ENCODE results near the gene APOC3. TPM values are rescaled to one million over a fixed set of nuclear protein-coding genes. Genes with fewer than 3 reads are reported as not detected.

The APOC3 gene
- not detected for total RNA-seq

DNA sequence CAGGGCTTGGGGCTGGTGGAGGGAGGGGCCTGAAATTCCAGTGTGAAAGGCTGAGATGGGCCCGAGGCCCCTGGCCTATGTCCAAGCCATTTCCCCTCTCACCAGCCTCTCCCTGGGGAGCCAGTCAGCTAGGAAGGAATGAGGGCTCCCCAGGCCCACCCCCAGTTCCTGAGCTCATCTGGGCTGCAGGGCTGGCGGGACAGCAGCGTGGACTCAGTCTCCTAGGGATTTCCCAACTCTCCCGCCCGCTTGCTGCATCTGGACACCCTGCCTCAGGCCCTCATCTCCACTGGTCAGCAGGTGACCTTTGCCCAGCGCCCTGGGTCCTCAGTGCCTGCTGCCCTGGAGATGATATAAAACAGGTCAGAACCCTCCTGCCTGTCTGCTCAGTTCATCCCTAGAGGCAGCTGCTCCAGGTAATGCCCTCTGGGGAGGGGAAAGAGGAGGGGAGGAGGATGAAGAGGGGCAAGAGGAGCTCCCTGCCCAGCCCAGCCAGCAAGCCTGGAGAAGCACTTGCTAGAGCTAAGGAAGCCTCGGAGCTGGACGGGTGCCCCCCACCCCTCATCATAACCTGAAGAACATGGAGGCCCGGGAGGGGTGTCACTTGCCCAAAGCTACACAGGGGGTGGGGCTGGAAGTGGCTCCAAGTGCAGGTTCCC lies at the start of gene APOC3:
Gene APOC3, plus strand, starts transcription at position 383 of the 659 bp plus-strand sequence. CDS start 676 bp downstream, outside the sequence.
- no peak within 1 kb of the TSS for H3K27ac Mint-ChIP-seq
- no peaks in the 10 kb centered on the region for H3K27me3 Mint-ChIP-seq
- DNase-seq (ENCODE audit: low spot score) (peak; percentile 49), ATAC-seq (no peak)
- no peaks in the 10 kb centered on the region for H3K9me3 Mint-ChIP-seq
- H3K4me1 Mint-ChIP-seq (ENCODE audit: low read depth in 2 of 2) = peaks cover under 1% of the 10 kb centered on the region in 2 donors
- no peaks in the 10 kb centered on the region for H3K36me3 Mint-ChIP-seq
- no peak within 1 kb of the TSS for H3K4me3 Mint-ChIP-seq

GRCh38 chr11:116782728-116783127 lies 47.0 kb upstream of the APOC3 start:
- H3K36me3 Mint-ChIP-seq = peaks cover 78% of the 10 kb centered on the region
- H3K27me3 Mint-ChIP-seq = no peaks in the 10 kb centered on the region
- DNase-seq (ENCODE audit: low spot score) = no peak
- H3K4me1 Mint-ChIP-seq (ENCODE audit: low read depth in 2 of 2) = peaks cover 48 to 83% of the 10 kb centered on the region in 2 donors
- ATAC-seq = peak; percentile 64 to 85
- H3K27ac Mint-ChIP-seq = peak overlapping the region; percentile 67 to 85
- H3K9me3 Mint-ChIP-seq = no peaks in the 10 kb centered on the region
- peak overlapping the region; percentile 51 for H3K4me3 Mint-ChIP-seq

- Mint-ChIP-seq H3K4me1 (ENCODE audit: low read depth in 2 of 2) (peaks cover 47 to 69% of the 10 kb centered on the region in 2 donors), H3K36me3 (peaks cover 53% of the 10 kb centered on the region), H3K4me3 (peak overlapping the region; percentile 92), H3K9me3 (no peaks in the 10 kb centered on the region), H3K27ac (peak overlapping the region; percentile 94 to 97), H3K27me3 (no peaks in the 10 kb centered on the region)
- ATAC-seq (no peak), DNase-seq (ENCODE audit: low spot score) (no peak)
Observed at GRCh38 chr11:116786326-116786725, 43.4 kb upstream of the APOC3 start.

- H3K36me3 Mint-ChIP-seq = peaks cover 48% of the 10 kb centered on the region
Observed at GRCh38 chr11:116786966-116787365, 42.7 kb upstream of the APOC3 start.

DNA sequence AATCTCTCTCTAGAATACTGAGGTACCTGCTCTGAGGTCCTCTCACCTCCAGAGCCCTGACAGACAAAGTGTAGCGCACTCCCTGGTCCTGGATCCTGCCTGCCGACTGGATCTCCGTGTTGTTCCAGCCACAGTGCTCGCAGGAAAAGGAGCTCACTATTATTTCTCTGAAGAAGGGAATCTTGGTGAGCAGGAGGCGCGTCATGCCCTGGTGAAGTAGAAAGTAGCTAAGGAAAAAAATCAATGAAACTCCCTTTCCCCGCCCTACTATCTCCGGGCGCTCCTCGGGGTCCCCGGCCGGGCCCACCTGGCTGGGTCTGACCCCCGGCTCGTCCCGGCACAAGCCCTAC lies 42.3 kb upstream of the APOC3 start:
- no peaks in the 10 kb centered on the region for H3K9me3 Mint-ChIP-seq
- no peaks in the 10 kb centered on the region for H3K27me3 Mint-ChIP-seq
- peaks cover 44% of the 10 kb centered on the region for H3K36me3 Mint-ChIP-seq
- H3K27ac Mint-ChIP-seq = peak overlapping the region; percentile 94 to 97
- peak overlapping the region; percentile 92 for H3K4me3 Mint-ChIP-seq
- no peak for ATAC-seq
- peaks cover 44 to 61% of the 10 kb centered on the region in 2 donors for H3K4me1 Mint-ChIP-seq (ENCODE audit: low read depth in 2 of 2)
- DNase-seq (ENCODE audit: low spot score) = no peak

More at GRCh38 chr11:116786966-116787365, 42.7 kb upstream of the APOC3 start:
- Mint-ChIP-seq H3K4me1 (ENCODE audit: low read depth in 2 of 2) (peaks cover 47 to 65% of the 10 kb centered on the region in 2 donors), H3K27ac (peak overlapping the region; percentile 94 to 97), H3K4me3 (peak overlapping the region; percentile 92), H3K9me3 (no peaks in the 10 kb centered on the region), H3K27me3 (no peaks in the 10 kb centered on the region)
- DNase-seq (ENCODE audit: low spot score) (no peak), ATAC-seq (no peak)

DNA sequence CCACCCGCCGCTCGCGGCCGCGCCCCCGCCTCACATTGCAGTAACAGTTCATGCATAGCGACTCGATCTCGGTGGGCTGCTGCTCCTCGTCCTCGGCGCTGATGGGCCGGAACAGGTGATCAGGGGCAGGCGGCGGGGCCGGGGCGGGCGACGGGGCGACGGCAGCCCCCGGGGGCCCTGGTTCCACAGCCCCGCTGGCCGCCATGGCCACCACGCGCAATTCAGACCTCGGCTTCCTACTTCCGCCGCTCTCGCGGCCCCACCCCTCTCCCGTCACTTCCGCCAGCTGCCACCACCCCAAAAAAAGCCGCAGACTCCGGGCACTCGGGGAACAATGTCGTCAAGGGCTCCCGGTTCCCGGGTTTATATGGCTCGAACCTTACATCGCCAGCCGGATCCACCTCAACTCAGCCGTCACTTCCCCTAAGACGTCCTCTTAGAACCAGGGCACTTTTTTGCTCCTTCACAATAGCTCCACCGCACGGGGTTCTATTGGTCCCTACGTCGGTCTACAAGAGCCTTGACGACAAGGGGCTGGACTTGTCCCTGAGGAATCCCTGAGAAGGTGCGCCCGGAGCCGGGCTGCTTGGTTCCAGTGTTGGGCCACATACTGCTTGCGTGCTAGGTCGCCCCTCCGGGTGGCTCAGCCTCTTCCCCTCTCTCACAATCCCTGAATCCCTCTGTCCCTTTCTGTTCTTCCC lies 41.8 kb upstream of the APOC3 start, which contains the start of gene ZPR1:
Gene ZPR1, minus strand, starts transcription at position 238 of the 701 bp plus-strand sequence. Its CDS starts 33 bp downstream, at position 205.
- Mint-ChIP-seq H3K9me3 (no peaks in the 10 kb centered on the region), H3K4me1 (ENCODE audit: low read depth in 2 of 2) (peaks cover 44 to 56% of the 10 kb centered on the region in 2 donors), H3K4me3 (peak within 1 kb of the TSS; percentile 92), H3K36me3 (peaks cover 39% of the 10 kb centered on the region), H3K27ac (peak within 1 kb of the TSS; percentile 94 to 97), H3K27me3 (no peaks in the 10 kb centered on the region)
- peak; percentile 90 for DNase-seq (ENCODE audit: low spot score)
- peak; percentile 89 to 93 for ATAC-seq

DNA sequence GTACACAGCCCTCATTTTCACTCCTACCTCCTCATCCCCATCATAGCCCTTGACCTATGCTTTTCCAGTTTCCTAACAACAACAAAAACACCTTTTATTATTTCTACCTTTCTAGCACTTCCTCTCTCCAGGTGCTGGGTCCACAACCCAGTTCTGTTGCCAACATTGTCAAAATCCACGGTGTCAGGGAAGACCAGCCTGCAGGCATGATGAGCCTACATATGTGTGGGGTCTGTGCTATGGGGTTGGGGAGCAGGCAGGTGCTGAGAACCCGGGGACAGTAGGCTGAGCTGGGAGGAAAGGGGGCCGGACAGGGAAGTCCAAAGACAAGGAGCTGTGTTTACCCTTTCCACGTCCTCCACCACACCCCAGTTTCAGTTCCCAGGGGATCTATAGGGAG lies 41.2 kb upstream of the APOC3 start:
- DNase-seq (ENCODE audit: low spot score) = no peak
- ATAC-seq = no peak

DNA sequence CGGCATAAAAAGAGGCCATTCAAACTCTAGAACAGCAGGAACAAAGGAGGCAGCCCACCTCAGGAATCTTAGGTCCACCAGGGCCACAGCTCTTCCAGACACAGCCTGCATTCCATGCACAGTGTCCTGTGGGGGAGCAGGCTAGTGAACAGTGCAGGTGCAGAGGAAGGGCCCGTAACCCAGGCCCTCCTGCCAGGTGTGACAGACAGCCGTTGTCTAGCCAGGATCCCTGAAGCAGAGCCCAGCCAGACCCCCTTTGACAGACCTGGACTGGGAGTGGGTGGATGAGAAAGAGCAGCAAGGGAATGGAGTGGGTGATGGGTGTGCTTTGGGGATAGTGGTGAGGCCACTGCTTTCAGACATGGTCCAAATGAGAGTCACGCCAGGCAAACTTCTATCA lies 40.7 kb upstream of the APOC3 start:
- ATAC-seq (no peak), DNase-seq (ENCODE audit: low spot score) (no peak)
- Mint-ChIP-seq H3K27me3 (no peaks in the 10 kb centered on the region), H3K36me3 (peaks cover 32% of the 10 kb centered on the region), H3K27ac (peak overlapping the region; percentile 94 to 97), H3K4me1 (ENCODE audit: low read depth in 2 of 2) (peaks cover 41 to 48% of the 10 kb centered on the region in 2 donors), H3K4me3 (peak overlapping the region; percentile 92), H3K9me3 (no peaks in the 10 kb centered on the region)

More for the DNA sequence above, 41.2 kb upstream of the APOC3 start:
- Mint-ChIP-seq H3K27me3 (no peaks in the 10 kb centered on the region), H3K4me1 (ENCODE audit: low read depth in 2 of 2) (peaks cover 41 to 50% of the 10 kb centered on the region in 2 donors), H3K4me3 (peak overlapping the region; percentile 92), H3K27ac (peak overlapping the region; percentile 94 to 97), H3K9me3 (no peaks in the 10 kb centered on the region), H3K36me3 (peaks cover 33% of the 10 kb centered on the region)

GRCh38 chr11:116790167-116791001 lies 39.3 kb upstream of the APOC3 start:
- ATAC-seq (no peak), DNase-seq (ENCODE audit: low spot score) (no peak)
- Mint-ChIP-seq H3K27me3 (no peaks in the 10 kb centered on the region), H3K9me3 (no peaks in the 10 kb centered on the region), H3K27ac (no peak overlapping the region), H3K36me3 (peaks cover 18% of the 10 kb centered on the region), H3K4me1 (ENCODE audit: low read depth in 2 of 2) (peaks cover 29 to 34% of the 10 kb centered on the region in 2 donors), H3K4me3 (no peak overlapping the region)

GRCh38 chr11:116791002-116791812 lies 38.5 kb upstream of the APOC3 start:
- no peaks in the 10 kb centered on the region for H3K9me3 Mint-ChIP-seq
- DNase-seq (ENCODE audit: low spot score) (peak; percentile 68), ATAC-seq (peak; percentile 69 to 74)
- H3K4me1 Mint-ChIP-seq (ENCODE audit: low read depth in 2 of 2) = peaks cover 26 to 27% of the 10 kb centered on the region in 2 donors
- no peak overlapping the region for H3K27ac Mint-ChIP-seq
- H3K4me3 Mint-ChIP-seq = no peak overlapping the region
- no peaks in the 10 kb centered on the region for H3K27me3 Mint-ChIP-seq
- peaks cover 12% of the 10 kb centered on the region for H3K36me3 Mint-ChIP-seq

DNA sequence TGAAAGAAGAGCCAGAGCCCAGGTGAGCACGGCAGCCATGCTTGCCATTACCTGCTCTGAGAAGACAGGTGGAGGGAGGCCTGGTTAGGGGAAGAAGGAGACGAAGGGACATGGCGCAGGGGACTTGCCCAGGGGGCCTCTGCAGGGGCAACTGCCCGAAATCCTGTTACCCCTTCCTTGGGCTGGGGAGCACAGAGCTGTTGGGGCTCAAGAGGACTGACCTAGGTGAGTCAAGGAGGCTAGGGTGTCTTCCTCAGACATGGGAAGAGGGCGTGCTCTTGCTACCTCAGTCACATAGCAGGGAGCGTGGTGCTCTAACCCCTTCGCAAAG lies 37.9 kb upstream of the APOC3 start, which contains the start of gene APOA5:
Gene APOA5, minus strand, starts transcription at position 67 of the 331 bp plus-strand sequence. Its CDS starts 19 bp downstream, at position 48.
- Mint-ChIP-seq H3K27ac (no peak within 1 kb of the TSS), H3K36me3 (peaks cover 10% of the 10 kb centered on the region), H3K9me3 (no peaks in the 10 kb centered on the region), H3K4me3 (no peak within 1 kb of the TSS), H3K4me1 (ENCODE audit: low read depth in 2 of 2) (peaks cover 20 to 21% of the 10 kb centered on the region in 2 donors), H3K27me3 (no peaks in the 10 kb centered on the region)
- no peak for DNase-seq (ENCODE audit: low spot score)
- no peak for ATAC-seq

DNA sequence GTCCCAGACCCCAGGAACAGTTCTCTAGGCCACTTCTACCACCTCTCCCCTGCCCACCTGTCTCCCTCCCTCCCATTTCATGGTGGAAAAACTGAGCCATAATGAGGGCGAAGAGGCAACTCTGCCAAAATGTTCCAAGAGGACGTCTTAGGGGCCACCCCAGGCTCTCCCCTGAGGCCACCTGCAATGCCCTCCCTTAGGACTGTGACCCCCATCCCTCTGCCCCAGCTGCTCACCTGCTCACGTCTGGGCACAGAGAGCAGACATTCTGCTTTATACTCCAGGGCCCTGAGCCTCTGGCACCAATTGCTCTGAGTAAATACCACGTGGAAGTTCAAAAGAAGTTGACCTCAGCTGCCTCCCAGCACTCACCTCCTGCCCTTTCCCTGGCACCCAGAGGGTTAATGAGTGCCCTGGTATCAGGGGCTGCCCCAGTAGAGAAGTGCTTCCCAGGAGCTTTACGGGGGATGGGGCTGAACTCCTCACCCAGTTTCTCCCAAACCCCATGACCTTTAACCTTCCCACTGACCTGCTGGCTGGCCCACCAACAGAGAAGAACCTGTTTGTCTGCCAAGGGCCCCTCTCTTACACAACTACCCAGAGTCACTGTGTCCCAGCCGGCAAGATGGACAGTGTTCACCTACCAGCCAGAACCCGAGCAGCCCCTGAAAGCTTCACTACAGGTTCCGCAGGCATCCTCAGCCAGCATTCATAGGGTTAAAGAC lies 37.4 kb upstream of the APOC3 start:
- DNase-seq (ENCODE audit: low spot score) (no peak), ATAC-seq (no peak)
- no peaks in the 10 kb centered on the region for H3K9me3 Mint-ChIP-seq
- H3K27me3 Mint-ChIP-seq = no peaks in the 10 kb centered on the region
- peaks cover 15 to 16% of the 10 kb centered on the region in 2 donors for H3K4me1 Mint-ChIP-seq (ENCODE audit: low read depth in 2 of 2)
- no peak overlapping the region for H3K27ac Mint-ChIP-seq
- peaks cover 4% of the 10 kb centered on the region for H3K36me3 Mint-ChIP-seq
- no peak overlapping the region for H3K4me3 Mint-ChIP-seq
